Measurements from ENCODE around the gene RPS23. TPM values are rescaled to one million over a fixed set of nuclear protein-coding genes. Genes with fewer than 3 reads are reported as not detected.

RPS23 gene
- total RNA-seq, 1 donor from 2014 or later = 2,334 TPM

- Histone ChIP-seq H3K4me1 (no peaks in the 10 kb centered on the region), H3K4me3 (no peak overlapping the region), H3K27ac (no peak overlapping the region), H3K36me3 (no peaks in the 10 kb centered on the region), H3K27me3 (no peaks in the 10 kb centered on the region), H3K9me3 (no peaks in the 10 kb centered on the region)
- TF ChIP-seq POLR2AphosphoS5 (IDR thresholded peaks at IDR 0.05; ENCODE audit: insufficient read depth in 1 of 2, low read depth in 1 of 2) = no peak
- TF ChIP-seq, protein P1, sequence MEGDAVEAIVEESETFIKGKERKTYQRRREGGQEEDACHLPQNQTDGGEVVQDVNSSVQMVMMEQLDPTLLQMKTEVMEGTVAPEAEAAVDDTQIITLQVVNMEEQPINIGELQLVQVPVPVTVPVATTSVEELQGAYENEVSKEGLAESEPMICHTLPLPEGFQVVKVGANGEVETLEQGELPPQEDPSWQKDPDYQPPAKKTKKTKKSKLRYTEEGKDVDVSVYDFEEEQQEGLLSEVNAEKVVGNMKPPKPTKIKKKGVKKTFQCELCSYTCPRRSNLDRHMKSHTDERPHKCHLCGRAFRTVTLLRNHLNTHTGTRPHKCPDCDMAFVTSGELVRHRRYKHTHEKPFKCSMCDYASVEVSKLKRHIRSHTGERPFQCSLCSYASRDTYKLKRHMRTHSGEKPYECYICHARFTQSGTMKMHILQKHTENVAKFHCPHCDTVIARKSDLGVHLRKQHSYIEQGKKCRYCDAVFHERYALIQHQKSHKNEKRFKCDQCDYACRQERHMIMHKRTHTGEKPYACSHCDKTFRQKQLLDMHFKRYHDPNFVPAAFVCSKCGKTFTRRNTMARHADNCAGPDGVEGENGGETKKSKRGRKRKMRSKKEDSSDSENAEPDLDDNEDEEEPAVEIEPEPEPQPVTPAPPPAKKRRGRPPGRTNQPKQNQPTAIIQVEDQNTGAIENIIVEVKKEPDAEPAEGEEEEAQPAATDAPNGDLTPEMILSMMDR (IDR thresholded peaks at IDR 0.05) = no peak
- no peak for TF ChIP-seq POLR2A (IDR thresholded peaks at IDR 0.05)
- intact Hi-C loops (cut with DNase I) = no loop called here
- no peak for DNase-seq (ENCODE audit: extremely low spot score in 2 of 2)
Observed at GRCh38 chr5:82319651-82320376, 41.7 kb upstream of the RPS23 start.

DNA sequence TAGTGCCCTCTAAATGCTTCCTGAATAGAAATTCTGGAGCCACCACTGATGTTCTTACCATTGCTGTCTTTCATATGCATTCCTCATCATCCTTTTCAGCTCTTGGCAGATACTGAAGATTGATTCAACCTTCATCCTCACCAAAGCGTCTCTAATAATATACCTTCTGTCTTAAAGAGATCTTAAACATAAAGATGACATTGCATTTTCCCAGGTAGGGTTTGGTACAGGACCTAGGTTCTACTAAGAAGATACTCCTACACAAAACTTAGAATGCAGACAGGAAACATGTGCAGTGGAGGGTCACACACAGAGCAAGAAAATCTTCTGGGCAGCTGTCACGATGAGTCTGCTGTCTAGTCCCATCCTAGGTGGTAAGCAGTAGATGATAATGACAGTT lies 41.0 kb upstream of the RPS23 start:
- Histone ChIP-seq H3K4me3 (no peak overlapping the region), H3K27me3 (no peaks in the 10 kb centered on the region), H3K4me1 (no peaks in the 10 kb centered on the region), H3K36me3 (no peaks in the 10 kb centered on the region), H3K27ac (no peak overlapping the region), H3K9me3 (no peaks in the 10 kb centered on the region)
- intact Hi-C loops (cut with DNase I) = no loop called here
- DNase-seq (ENCODE audit: extremely low spot score in 2 of 2) = no peak
- TF ChIP-seq POLR2AphosphoS5 (IDR thresholded peaks at IDR 0.05; ENCODE audit: insufficient read depth in 1 of 2, low read depth in 1 of 2) (no peak), POLR2A (IDR thresholded peaks at IDR 0.05) (no peak)
- TF ChIP-seq, protein P1 (IDR thresholded peaks at IDR 0.05) = no peak

DNA sequence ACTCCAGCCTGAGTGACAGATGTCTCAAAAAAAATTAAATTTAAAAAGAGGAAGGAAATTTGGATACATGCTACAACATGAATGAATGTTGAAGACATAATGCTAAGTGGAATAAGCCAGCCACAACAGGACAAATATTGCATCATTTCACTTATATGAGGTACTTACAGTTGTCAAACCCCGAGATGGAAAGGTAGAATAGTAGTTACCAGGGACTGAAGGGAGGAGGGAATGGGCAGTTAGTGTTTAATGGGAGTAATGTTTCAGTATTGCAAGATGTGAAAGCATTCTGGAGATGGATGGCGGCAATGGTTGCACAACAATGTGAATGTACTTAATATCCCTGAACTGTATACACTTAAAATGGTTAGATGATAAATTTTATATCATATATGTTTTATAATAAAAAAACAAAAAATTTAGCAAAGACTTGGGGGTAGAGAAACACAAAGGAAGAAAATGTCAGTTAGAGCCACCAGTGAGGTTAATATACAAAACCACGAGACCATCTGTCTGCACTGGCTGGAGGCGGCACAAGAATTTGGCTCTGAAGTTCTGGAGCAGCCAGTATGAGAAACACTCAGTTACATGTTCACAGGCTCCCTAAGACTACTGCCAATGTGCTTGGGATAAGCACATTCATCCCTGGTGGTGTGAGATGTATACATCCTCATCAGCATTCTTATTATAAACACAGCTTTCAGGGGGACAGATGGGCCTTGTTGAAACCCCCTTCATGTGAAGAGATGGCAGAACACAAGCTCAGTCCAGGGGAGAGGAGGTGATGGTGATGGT lies 37.0 kb upstream of the RPS23 start:
- TF ChIP-seq POLR2A (IDR thresholded peaks at IDR 0.05) (no peak), POLR2AphosphoS5 (IDR thresholded peaks at IDR 0.05; ENCODE audit: insufficient read depth in 1 of 2, low read depth in 1 of 2) (no peak)
- TF ChIP-seq, protein P1 (IDR thresholded peaks at IDR 0.05) = no peak
- intact Hi-C loops (cut with DNase I) = no loop called here

GRCh38 chr5:82313016-82313415 lies 34.9 kb upstream of the RPS23 start:
- Histone ChIP-seq H3K4me3 (no peak overlapping the region), H3K27me3 (no peaks in the 10 kb centered on the region), H3K9me3 (no peaks in the 10 kb centered on the region), H3K27ac (no peak overlapping the region), H3K4me1 (no peaks in the 10 kb centered on the region), H3K36me3 (no peaks in the 10 kb centered on the region)
- intact Hi-C loops (cut with DNase I) = no loop called here
- DNase-seq (ENCODE audit: extremely low spot score in 2 of 2) = no peak
- TF ChIP-seq, protein P1 (IDR thresholded peaks at IDR 0.05) = no peak
- no peak for TF ChIP-seq POLR2AphosphoS5 (IDR thresholded peaks at IDR 0.05; ENCODE audit: insufficient read depth in 1 of 2, low read depth in 1 of 2)
- TF ChIP-seq POLR2A (IDR thresholded peaks at IDR 0.05) = no peak

More for the DNA sequence above, 37.0 kb upstream of the RPS23 start:
- H3K27ac ChIP-seq = no peak overlapping the region
- H3K4me1 ChIP-seq = no peaks in the 10 kb centered on the region
- H3K27me3 ChIP-seq = no peaks in the 10 kb centered on the region
- H3K36me3 ChIP-seq = no peaks in the 10 kb centered on the region
- no peak for DNase-seq (ENCODE audit: extremely low spot score in 2 of 2)
- no peaks in the 10 kb centered on the region for H3K9me3 ChIP-seq
- no peak overlapping the region for H3K4me3 ChIP-seq
